GM12872 (cell line): ENCODE data around the gene FAM222B.
A peak's percentile ranks its signal among the peaks of the same experiment; 100 is the strongest.

Experiments
- TF ChIP-seq, protein P1 (sequence below): IDR thresholded peaks from 3 replicates; pipeline ENCODE4 v1.5.1; 2011; ENCODE audit warnings: low read depth, mild to moderate bottlenecking, low read length, moderate library complexity; ENCODE audit not compliant: insufficient read depth

FAM222B gene

DNA sequence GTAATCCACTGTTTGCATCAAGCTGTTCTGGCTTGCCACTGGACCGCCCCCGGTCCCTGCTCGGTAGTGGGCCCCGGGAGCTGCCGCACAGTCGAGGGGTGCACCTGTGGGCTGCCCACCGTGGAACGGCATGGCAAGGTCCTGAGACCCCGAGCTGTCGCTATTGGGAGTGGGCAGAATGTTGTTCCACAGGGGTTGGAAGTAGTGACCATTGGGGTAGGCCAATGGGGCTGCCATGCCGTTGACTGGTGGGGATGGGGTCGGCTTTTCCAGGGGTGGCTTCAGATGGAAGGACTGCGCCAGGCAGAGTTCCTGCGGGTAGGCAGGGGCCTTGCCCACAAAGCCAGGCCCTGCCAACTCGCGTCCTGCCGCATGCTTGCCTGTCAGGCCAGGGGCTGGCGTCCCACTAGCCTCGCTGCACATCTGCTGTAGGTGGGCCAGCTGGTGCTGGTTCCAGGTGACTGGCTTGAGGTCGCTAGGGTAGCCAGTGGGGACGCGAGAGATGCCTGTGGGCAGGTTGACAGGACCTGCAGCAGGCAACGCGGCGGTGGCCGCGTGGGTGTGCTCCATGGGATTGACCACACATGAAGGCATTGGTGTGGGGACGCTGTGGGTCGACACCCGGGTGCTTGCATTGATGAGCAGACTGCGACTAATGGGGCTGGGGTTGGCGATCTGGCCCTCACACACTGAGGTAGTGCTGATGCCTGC is 84.0 kb downstream of the FAM222B start:
- TF ChIP-seq, protein P1, sequence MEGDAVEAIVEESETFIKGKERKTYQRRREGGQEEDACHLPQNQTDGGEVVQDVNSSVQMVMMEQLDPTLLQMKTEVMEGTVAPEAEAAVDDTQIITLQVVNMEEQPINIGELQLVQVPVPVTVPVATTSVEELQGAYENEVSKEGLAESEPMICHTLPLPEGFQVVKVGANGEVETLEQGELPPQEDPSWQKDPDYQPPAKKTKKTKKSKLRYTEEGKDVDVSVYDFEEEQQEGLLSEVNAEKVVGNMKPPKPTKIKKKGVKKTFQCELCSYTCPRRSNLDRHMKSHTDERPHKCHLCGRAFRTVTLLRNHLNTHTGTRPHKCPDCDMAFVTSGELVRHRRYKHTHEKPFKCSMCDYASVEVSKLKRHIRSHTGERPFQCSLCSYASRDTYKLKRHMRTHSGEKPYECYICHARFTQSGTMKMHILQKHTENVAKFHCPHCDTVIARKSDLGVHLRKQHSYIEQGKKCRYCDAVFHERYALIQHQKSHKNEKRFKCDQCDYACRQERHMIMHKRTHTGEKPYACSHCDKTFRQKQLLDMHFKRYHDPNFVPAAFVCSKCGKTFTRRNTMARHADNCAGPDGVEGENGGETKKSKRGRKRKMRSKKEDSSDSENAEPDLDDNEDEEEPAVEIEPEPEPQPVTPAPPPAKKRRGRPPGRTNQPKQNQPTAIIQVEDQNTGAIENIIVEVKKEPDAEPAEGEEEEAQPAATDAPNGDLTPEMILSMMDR, result no peak

DNA sequence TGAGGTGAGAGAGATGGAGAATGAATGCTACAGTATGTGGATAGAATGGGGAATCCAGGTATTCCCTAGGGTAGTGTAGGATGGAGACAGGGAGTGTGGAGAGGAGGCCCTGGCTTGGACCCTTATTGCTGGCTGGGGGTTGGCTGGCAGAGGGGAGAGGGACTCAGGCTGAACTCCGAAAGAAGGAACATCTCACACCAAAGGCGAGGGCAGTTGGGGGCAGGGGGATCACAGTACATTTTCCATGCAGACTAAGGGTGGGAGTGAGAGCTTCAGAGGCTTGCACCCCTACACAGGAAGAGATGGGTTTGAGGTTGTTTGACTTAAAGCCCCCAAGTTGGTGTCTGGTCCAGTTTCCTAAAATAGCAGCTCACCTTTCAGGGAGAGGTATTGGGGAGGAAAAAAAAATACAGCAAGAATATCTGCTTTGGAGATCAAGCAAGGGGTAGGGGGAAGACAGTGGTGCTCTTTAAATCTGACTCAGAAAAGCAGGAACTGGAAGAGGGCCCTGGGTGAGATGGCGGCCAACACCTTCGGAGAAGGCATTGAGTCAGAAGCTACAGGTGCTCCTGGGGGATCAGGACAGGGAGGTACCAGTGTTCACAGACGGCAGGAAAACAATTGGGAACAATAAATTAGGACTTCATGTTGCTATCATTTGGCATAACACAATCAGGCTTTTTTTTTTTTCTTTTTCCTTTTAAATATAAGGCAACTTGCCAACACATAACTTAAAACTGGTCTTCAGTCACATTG is 86.4 kb downstream of the FAM222B start:
- TF ChIP-seq, protein P1, result no peak

DNA sequence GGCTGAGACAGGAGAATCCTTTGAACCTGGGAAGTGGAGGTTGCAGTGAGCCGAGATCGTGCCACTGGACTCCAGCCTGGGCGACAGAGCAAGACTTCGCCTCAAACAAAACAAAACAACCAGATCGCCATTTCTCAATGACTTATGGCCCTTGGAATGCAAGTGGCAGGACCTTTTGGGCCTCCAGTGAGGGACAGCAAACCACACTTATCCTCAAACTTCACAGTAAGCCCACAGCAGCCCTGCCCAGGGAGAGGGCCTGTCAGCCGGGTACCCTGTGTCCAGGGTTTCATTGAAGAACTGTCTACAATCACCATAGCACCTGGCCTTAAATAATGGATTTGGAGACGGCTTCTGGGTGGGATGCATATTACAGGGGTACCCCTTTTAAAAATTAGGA is 87.1 kb downstream of the FAM222B start:
- TF ChIP-seq, protein P1, result no peak

DNA sequence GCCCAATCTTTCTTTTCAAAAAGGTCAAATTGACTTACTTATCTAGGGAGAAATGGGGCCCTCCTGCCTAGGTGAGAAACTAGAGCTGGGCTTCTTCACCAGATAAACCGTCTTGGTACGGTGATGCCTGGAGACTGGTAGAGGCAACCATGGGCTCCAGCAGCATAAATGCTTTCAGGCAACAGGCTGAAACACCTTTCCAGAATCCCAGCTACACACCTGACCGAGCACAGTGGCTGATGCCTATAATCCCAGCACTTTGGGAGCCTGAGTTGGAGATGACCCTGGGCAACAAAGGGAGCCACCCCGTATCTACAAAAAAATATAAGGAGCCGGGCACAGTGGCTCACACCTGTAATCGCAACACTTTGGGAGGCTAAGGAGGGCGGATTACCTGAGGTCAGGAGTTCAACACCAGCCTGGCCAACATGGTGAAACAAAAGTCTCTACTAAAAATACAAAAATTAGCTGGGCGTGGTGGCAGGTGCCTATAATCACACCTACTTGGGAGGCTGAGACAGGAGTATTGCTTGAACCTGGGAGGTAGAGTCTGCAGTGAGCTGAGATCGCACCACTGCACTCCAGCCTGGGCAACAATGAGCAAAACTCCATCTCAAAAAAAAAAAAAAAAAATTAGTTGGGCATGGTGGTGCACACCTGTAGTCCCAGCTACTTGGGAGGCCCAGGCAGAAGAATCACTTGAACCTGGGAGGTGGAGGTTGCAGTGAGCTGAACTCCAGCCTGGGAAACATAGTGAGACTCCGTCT is 90.8 kb downstream of the FAM222B start:
- TF ChIP-seq, protein P1, result no peak

DNA sequence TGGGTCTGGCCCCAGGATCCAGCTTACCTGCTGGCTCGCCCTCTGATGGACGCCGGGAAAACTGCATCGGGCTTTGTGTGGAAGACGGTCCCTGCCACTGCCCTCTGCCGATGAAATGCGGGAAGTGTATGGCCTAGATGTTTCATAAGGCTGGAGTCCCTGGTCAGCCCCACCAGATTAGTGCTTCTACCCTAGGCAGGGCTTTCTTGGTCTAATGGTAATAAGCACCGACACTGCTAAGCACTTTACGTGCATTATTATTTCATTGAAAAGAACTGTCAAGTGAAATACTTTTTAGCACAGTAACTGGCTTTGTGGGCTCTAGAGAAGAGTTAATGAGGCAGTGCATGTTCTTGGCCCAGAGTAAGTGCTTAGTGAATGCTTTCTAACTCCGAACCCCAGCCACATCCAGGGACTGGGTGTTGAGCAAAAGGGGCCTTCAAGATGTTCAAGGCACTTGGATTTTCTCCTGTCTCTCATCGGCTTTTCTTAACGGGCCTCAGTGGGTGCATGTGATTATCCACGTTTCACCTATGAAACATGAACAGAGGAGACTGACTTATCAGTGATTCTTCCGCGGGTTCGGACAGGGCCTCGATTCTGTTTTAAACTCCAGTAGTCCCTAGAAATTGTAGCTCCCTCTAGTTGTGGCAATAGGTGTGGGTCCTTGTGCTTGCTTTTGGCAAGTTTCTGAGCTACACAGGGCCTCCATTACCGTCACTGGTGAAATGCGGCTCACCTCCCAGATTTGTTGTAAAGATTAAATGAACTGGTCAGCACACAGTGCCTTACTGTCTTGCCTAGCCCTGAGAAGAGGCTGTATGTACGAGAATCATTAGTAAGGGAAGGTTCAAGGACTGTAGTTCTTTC is 92.2 kb downstream of the FAM222B start:
- TF ChIP-seq, protein P1, result peak; percentile 100

DNA sequence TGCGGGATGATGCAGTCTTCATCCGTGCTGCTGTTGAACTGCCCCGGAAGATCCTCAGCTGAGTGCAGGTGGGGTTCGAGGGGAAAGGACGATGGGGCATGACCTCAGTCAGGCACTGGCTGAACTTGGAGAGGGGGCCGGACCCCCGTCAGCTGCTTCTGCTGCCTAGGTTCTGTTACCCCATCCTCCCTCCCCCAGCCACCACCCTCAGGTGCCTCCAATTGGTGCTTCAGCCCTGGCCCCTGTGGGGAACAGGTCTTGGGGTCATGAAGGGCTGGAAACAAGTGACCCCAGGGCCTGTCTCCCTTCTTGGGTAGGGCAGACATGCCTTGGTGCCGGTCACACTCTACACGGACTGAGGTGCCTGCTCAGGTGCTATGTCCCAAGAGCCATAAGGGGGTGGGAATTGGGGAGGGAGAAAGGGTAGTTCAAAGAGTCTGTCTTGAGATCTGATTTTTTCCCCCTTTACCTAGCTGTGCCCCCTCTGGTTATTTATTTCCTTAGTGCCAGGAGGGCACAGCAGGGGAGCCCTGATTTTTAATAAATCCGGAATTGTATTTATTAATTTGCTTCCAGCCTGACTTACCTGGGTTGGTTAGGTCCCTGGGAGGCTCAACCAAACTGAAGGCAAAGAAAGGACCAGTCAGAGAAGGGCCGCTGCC is 92.9 kb downstream of the FAM222B start:
- TF ChIP-seq, protein P1, result no peak
